ENCODE results near the gene KCTD21. TPM values are rescaled to one million over a fixed set of nuclear protein-coding genes. Genes with fewer than 3 reads are reported as not detected.
A peak's percentile ranks its signal among the peaks of the same experiment; 100 is the strongest.

Gene KCTD21
- total RNA-seq, 1 experiment from 2014 or later: 9.7 TPM

DNA sequence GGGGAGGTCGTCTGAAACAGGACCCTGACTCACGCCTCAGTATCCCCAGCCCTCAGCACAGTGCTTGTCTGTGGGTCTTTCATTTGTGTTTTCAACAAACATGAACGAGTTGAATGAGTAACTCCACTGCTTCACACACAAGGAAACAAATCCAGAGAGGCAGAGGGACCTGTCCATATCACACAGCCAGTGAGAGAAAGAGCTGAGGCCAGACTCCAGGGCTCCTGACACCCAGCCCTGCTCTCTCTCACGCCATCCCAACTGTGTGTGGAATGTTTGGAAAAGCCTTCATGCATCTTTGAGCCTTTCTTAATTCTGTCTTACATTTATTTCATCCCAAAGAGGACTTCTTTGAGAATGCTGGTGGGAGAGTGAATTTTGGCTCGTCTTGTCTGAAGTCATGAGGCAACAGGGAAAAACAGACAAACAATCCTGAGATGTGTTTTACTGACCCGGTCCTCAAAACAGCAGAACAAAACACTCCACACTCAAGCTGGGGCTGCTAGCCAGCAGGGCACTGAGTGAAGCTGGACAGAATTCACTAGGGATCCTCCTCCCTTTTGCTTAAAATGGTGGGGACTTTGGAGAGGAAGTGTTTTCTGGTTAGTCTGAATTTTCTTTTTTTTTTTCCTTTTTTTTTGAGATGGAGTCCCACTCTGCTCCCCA is 29.3 kb downstream of the KCTD21 start:
- no peaks in the 10 kb centered on the region for H3K27me3 ChIP-seq (ENCODE audit: control insufficient read depth, insufficient read depth, low read length)
- H3K9me3 ChIP-seq (ENCODE audit: control insufficient read depth, insufficient read depth, low read depth, low read length): no peaks in the 10 kb centered on the region
- H3K4me1 ChIP-seq (ENCODE audit: control insufficient read depth, insufficient read depth, low read length): peaks cover 11% of the 10 kb centered on the region
- H3K36me3 ChIP-seq (ENCODE audit: control insufficient read depth, insufficient read depth, low read length): no peaks in the 10 kb centered on the region
- ATAC-seq (no peak), DNase-seq (ENCODE audit: low read depth, low spot score) (no peak)
- intact Hi-C loops (cut with micrococcal nuclease; ENCODE audit: unreplicated experiment): no loop called here
- no peak overlapping the region for H3K27ac ChIP-seq (ENCODE audit: low read length)
- no TSS peak for BruUV-seq (replicated peaks)
- H3K4me3 ChIP-seq (ENCODE audit: low read depth in 2 of 2, low read length in 2 of 2): no peak overlapping the region
- CTCF ChIA-PET: no interaction called here
- POLR2A ChIA-PET: interaction anchor here (0.5 kb wide), 1 partner anchor 29 kb away, joined by 13 read pairs; the partner anchor contains the start of gene KCTD21
- TF ChIP-seq, protein P1, sequence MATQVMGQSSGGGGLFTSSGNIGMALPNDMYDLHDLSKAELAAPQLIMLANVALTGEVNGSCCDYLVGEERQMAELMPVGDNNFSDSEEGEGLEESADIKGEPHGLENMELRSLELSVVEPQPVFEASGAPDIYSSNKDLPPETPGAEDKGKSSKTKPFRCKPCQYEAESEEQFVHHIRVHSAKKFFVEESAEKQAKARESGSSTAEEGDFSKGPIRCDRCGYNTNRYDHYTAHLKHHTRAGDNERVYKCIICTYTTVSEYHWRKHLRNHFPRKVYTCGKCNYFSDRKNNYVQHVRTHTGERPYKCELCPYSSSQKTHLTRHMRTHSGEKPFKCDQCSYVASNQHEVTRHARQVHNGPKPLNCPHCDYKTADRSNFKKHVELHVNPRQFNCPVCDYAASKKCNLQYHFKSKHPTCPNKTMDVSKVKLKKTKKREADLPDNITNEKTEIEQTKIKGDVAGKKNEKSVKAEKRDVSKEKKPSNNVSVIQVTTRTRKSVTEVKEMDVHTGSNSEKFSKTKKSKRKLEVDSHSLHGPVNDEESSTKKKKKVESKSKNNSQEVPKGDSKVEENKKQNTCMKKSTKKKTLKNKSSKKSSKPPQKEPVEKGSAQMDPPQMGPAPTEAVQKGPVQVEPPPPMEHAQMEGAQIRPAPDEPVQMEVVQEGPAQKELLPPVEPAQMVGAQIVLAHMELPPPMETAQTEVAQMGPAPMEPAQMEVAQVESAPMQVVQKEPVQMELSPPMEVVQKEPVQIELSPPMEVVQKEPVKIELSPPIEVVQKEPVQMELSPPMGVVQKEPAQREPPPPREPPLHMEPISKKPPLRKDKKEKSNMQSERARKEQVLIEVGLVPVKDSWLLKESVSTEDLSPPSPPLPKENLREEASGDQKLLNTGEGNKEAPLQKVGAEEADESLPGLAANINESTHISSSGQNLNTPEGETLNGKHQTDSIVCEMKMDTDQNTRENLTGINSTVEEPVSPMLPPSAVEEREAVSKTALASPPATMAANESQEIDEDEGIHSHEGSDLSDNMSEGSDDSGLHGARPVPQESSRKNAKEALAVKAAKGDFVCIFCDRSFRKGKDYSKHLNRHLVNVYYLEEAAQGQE (IDR thresholded peaks at IDR 0.05; ENCODE audit: insufficient read depth in 1 of 2, low read depth in 2 of 2, low read length in 1 of 2): no peak
- TF ChIP-seq CTCF (IDR thresholded peaks at IDR 0.05) (no peak), TCF7L2 (IDR thresholded peaks at IDR 0.05; ENCODE audit: low read depth, low read length) (no peak)
- in situ Hi-C loops (cut with HindIII; ENCODE audit: low pct_unique_long_range_greater_than_20kb, low sequenced_read_pairs): no loop called here

GRCh38 chr11:78156127-78156844 is 32.1 kb downstream of the KCTD21 start:
- CTCF ChIA-PET: no interaction called here
- intact Hi-C loops (cut with micrococcal nuclease; ENCODE audit: unreplicated experiment) (no loop called here), in situ Hi-C loops (cut with HindIII; ENCODE audit: low pct_unique_long_range_greater_than_20kb, low sequenced_read_pairs) (no loop called here)
- H3K27ac ChIP-seq (ENCODE audit: low read length): 0 out of 2 replicates have a peak overlapping the region, but pooled peaks have one; percentile 12
- TF ChIP-seq TCF7L2 (IDR thresholded peaks at IDR 0.05; ENCODE audit: low read depth, low read length) (no peak), CTCF (IDR thresholded peaks at IDR 0.05) (no peak), SIN3A (IDR thresholded peaks at IDR 0.05; ENCODE audit: borderline replicate concordance, insufficient read depth, low read depth, low read length) (no peak), POLR2AphosphoS5 (IDR thresholded peaks at IDR 0.05; ENCODE audit: low read depth, low read length) (no peak)
- TF ChIP-seq, protein P1 (IDR thresholded peaks at IDR 0.05; ENCODE audit: insufficient read depth in 1 of 2, low read depth in 2 of 2, low read length in 1 of 2): no peak
- peak; percentile 76 for ATAC-seq
- no peaks in the 10 kb centered on the region for H3K36me3 ChIP-seq (ENCODE audit: control insufficient read depth, insufficient read depth, low read length)
- no peak overlapping the region for H3K4me3 ChIP-seq (ENCODE audit: low read depth in 2 of 2, low read length in 2 of 2)
- H3K4me1 ChIP-seq (ENCODE audit: control insufficient read depth, insufficient read depth, low read length): peaks cover 13% of the 10 kb centered on the region
- no peak for DNase-seq (ENCODE audit: low read depth, low spot score)
- H3K9me3 ChIP-seq (ENCODE audit: control insufficient read depth, insufficient read depth, low read depth, low read length): no peaks in the 10 kb centered on the region
- BruUV-seq (replicated peaks): no TSS peak
- H3K27me3 ChIP-seq (ENCODE audit: control insufficient read depth, insufficient read depth, low read length): no peaks in the 10 kb centered on the region
- POLR2A ChIA-PET: no interaction called here

Measured in Panc1 (cell line).